Glomerular visceral epithelial cell (primary cell): ENCODE results near the gene HECTD4.
"Not testable (repeated sequence)": the region's sequence is repeated elsewhere in the genome, so short reads cannot be mapped to it uniquely, and the experiment has no call there.

ENCODE experiments used
- DNase-seq: peaks from one replicate; pipeline ENCODE4 v3.0.0-alpha.2; 2016; ENCODE audit errors: extremely low spot score

The HECTD4 gene

GRCh38 chr12:112406519-112407488 lies 24.6 kb upstream of the HECTD4 start:
- no peak for DNase-seq

DNA sequence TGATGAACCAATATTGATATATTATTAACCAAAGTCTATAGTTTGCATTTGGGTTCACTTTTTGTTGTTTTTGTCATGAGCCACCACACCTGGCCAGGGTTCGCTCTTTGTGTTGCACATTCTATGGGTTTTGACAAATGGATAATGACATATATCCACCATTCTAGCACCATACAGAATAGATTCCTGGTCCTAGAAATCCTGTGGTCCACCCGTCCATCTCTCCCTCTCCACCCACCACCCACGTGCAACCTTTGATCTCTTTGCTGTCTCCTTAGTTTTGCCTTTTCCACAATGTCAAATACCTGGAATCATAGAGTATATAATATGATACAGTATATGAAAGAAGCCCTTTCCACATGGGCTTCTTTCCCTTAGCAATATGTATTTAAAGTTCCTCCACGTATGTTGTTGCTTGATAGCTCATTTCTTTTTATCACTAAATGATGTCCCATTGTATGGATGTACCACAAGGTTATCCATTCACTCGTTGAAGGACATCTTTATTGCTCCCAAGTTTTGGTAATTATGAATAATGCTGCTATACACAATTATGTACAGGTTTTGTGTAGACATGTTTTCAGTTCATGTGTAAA lies 19.8 kb upstream of the HECTD4 start:
- DNase-seq = no peak

DNA sequence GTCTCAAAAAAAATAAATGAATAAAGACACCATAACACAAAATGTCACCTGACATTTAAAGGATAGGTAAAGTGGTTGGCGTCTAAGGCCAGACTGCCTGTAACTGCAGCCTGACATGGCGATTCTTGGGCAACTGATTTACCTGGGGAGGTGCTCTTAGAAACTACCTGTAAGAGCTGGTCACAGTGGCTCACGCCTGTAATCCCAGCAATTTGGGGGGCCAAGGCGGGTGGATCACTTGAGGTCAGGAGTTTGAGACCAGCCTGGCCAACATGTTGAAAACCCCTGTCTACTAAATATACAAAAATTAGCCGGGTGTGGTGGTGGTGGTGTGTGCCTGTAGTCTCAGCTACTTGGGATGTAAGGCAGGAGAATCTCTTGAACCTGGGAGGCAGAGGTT lies 18.8 kb upstream of the HECTD4 start:
- no peak for DNase-seq

DNA sequence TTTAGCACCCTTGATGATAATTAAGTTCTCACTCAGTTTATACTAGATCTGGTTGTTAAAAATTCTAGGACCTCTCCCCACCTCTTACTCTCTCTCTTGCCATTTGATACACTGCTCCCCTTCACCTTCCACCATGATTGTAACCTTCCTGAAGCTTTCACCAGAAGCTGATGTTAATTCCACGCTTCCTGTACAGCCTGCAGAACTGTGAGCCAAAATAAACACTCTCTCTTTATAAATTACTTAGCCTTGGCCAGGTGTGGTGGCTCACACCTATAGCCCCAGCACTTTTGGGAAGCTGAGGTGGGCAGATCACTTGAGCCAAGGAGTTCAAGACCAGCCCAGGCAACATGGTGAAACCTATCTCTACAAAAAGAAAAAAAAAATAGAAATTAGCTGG lies 11.1 kb upstream of the HECTD4 start:
- no peak for DNase-seq

DNA sequence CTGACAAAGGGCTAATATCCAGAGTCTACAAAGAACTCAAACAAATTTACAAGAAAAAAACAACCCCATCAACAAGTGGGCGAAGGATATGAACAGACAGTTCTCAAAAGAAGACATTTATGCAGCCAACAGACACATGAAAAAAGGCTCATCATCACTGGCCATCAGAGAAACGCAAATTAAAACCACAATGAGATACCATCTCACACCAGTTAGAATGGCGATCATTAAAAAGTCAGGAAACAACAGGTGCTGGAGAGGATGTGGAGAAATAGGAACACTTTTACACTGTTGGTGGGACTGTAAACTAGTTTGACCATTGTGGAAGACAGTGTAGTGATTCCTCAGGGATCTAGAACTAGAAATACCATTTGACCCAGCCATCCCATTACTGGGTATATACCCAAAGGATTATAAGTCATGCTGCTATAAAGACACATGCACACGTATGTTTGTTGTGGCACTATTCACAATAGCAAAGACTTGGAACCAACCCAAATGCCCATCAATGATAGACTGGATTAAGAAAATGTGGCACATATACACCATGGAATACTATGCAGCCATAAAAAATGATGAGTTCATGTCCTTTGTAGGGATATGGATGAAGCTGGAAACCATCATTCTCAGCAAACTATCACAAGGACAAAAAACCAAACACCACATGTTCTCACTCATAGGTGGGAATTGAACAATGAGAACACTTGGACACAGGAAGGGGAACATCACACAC lies 7.9 kb upstream of the HECTD4 start:
- DNase-seq = not testable (repeated sequence)

DNA sequence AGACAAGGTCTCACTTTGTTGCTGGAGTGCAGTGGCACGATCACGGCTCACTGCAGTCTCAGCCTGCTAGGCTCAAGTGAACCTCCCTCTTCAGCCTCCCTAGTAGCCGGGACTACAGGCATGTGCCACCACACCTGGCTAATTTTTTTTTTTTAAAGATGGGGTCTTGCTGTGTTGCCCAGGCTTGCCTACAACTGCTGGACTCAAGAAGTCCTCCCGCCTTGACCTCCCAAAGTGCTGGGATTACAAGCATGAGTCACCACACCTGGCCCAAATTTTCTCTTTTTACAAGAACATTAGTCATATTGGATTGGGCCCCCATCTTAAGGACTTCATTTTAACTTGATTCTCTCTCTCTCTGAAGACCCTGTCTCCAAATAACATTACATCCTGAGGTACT lies 7.0 kb upstream of the HECTD4 start:
- no peak for DNase-seq

GRCh38 chr12:112386726-112387125 lies 4.5 kb upstream of the HECTD4 start:
- no peak for DNase-seq

- DNase-seq = no peak
These were observed 635 bp upstream of the HECTD4 start for GRCh38 chr12:112382866-112383265.

GRCh38 chr12:112381406-112381882 lies 787 bp downstream of the HECTD4 start:
- peak; percentile 28 for DNase-seq

DNA sequence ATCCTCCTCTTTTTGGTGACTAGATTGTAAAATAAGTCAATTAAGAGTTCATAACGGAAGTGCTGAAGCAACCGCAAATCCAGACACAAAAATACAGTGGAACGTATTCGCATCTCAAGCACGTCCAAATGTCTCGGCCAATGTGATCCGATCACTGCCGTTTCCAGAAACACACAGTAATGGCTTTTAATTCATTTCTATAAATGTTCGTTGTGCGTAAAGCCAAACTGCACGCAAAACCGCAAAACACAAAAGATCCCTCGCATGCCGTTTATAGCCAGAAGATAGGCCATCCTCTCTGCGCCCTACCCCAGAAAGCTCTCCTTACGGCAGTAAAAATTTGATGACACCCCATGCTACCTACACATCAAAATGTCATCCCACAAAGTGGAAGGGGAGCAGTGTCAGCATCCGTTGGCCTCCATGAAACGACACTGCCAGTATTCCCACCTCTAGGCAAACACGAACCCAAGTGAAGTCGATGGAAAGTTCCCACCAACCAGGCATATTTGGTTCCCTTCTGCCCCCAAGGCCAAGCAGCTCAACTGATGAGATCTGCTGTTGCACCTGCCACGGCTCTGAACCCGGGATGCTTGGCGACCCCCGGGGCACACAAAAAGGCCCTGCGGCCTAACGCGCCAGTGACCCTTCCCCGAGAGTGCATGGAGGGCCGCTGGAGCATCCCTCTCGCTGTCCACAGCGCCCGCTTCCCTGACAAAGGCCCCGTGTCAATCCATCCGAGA lies 1.4 kb downstream of the HECTD4 start:
- peak; percentile 13 for DNase-seq

- no peak for DNase-seq
These were observed 7.1 kb downstream of the HECTD4 start for GRCh38 chr12:112375105-112375504.

GRCh38 chr12:112374166-112374740 lies 8.0 kb downstream of the HECTD4 start:
- DNase-seq = no peak

- no peak for DNase-seq
These were observed 11.2 kb downstream of the HECTD4 start for GRCh38 chr12:112370868-112371510.

DNA sequence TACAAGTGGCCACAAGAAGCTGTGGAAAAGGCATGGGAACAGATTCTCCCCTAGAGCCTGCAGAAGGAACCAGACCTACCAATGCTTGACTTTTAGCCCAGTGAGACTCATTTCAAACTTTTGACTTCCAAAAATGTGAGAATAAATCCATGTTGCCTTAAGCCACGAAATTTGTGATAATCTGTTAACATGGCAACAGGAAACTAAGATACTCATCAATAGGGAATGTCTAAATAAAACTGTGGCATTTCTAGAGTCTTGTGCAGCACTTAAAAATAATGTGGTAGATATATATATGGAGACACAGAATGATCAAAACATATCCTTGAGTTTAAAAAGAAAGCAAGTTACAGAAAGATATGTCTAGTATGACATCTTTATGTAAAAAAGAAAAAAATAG lies 12.0 kb downstream of the HECTD4 start:
- no peak for DNase-seq

GRCh38 chr12:112368856-112369255 lies 13.4 kb downstream of the HECTD4 start:
- DNase-seq = no peak

GRCh38 chr12:112367965-112368364 lies 14.3 kb downstream of the HECTD4 start:
- DNase-seq = no peak

GRCh38 chr12:112362310-112362709 lies 19.9 kb downstream of the HECTD4 start:
- no peak for DNase-seq

GRCh38 chr12:112361271-112361670 lies 21.0 kb downstream of the HECTD4 start:
- no peak for DNase-seq

- DNase-seq = no peak
These were observed 22.9 kb downstream of the HECTD4 start for GRCh38 chr12:112359290-112359689.

DNA sequence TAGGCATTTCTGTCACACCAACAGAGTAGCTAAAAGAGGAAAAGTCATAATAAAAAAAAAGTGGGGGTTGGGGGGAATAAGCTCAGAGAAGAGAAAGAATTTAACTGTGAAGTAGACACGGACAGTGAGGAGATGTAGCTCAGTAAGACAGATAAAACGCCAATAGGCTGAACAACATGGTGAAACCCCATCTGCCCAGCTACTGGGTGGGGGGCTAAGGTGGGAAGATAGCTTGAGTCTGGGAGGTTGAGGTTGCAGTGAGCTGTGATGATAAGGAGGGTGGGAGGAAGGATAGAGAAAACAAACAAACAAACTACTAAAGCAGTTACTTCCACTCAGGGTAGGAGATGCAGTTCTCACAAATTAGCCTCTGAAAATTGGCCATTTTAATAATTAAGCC lies 25.0 kb downstream of the HECTD4 start:
- DNase-seq = no peak

DNA sequence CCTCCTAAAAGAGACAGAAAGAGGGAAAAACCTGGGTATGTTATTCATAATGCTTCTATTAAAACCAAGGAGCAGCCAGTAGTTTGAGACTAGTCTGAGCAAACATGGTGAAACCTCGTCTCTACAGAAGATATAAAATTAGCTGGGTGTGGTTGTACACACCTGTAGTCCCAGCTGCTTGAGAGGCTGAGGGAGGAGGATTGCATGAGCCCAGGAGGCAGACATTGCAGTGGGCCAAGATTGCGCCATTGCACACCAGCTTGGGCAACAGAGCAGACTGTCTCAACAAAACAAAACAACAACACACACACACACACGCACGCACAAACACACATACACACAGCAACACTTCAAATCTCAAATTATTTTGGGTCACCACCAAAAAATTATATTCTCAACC lies 27.8 kb downstream of the HECTD4 start:
- no peak for DNase-seq
